AG04450 (cell line): ENCODE data around the gene C16orf78. TPM values are rescaled to one million over a fixed set of nuclear protein-coding genes. Genes with fewer than 3 reads are reported as not detected.

Experiments used
- CTCF ChIA-PET: fragments of 300-600, 350-600 bp; formaldehyde crosslinking; extraction: SDS; loops from one replicate; lab custom pipeline; 2022; ENCODE audit warnings: antibody characterized with exemption, inconsistent platforms; lab: Charles Lee
- POLR2A ChIA-PET: fragments of 350-600 bp; formaldehyde crosslinking; extraction: SDS; loops from one replicate; lab custom pipeline; 2021; ENCODE audit warnings: antibody characterized with exemption, inconsistent platforms; lab: Yijun Ruan, JAX
- DNase-seq: peaks from one replicate; pipeline ENCODE4 v3.0.0-alpha.2; 2011; ENCODE audit warnings: low read depth, low spot score
- H3K27ac ChIP-seq: one replicate; pipeline ENCODE4 v1.5.1; 2012; ENCODE audit warnings: low read depth, low read length, control low read depth
- H3K27me3 ChIP-seq: one replicate; pipeline ENCODE4 v1.6.0; 2012; ENCODE audit warnings: low read length; ENCODE audit not compliant: control insufficient read depth, insufficient read depth
- H3K4me3 ChIP-seq: 2 replicates; pipeline ENCODE4 v1.5.1; 2011; ENCODE audit warnings: mild to moderate bottlenecking, low read depth, low read length, control low read depth
- H3K9me3 ChIP-seq: 2 replicates; pipeline ENCODE4 v1.5.1; 2012; ENCODE audit warnings: low read length; ENCODE audit not compliant: control insufficient read depth, insufficient read depth
- CTCF ChIP-seq: IDR thresholded peaks from 2 replicates; pipeline ENCODE4 v1.5.1; 2011; ENCODE audit warnings: low read depth, low read length, control low read depth, inconsistent platforms
- polyA plus RNA-seq: library from polyadenylated mRNA; depleted of rRNA; stranded (reverse); fragments of >200 nt; gene quantifications from 2 replicates; pipeline ENCODE4 v1.2.3, GENCODE V29; 2011

C16orf78 gene
- polyA plus RNA-seq, 1 experiment, result not detected

DNA sequence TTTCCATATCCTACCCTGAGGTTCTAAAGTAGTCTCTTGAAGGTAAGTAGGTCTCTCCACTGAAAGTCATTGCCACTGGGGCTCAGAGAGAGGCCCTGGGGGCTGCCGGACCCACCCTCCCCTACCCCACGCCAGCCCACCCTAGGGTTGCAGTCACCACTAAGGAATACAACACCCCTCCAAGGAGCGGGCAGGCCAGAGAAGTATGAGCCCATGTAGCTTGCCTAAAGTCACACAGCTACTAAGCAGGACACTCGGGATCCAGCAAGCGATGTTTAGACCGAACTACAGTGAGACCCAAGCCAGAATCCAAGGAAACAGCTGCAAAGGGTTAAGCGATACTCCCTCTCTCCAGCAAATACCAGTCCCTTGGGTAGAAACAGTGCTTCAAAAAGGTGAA is 27.0 kb downstream of the C16orf78 start:
- ChIA-PET CTCF (no interaction called here), POLR2A (no interaction called here)
- no peak overlapping the region for H3K4me3 ChIP-seq
- H3K27ac ChIP-seq, result no peak overlapping the region
- DNase-seq, result no peak
- H3K27me3 ChIP-seq, result no peaks in the 10 kb centered on the region
- H3K9me3 ChIP-seq, result no peaks in the 10 kb centered on the region
- no peak for TF ChIP-seq CTCF

DNA sequence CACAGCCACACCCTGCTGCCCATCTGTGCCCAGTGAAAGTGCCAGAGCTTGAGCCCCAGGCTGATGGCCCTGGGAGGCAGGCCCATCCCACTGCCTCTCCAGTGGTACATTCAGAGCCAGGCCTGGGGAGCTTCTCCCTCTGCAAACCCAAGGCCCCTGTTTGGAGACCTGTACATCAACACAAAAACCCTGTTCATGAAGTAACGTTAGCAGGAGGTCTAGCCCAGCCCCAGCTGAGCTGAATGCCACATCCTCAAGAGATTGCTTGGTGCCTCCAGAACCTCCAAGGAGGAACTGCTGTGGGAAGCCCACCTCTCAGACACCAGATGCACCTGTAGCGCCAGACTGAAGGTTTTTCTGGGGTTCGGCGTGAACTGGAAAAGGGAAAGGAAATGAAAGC is 31.5 kb downstream of the C16orf78 start:
- CTCF ChIA-PET, result no interaction called here
- POLR2A ChIA-PET, result no interaction called here
- DNase-seq, result no peak

DNA sequence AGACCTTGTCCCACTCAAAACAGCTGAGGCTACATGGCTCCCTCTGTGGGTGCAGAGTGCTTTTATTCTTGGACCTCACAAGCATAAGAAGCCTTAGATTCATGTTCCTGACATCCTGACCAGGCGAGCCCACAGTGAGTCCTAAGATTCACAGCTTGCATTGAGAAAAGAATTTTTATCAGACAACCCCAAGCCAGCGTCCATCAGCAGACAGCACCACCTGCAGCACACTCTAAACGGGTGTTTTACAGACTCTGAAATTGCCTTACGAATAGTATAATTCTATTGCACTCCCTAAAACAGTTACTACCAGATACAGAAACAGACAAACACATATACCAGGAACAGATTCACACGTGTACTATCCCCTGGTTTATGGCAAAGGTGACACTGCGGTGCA is 31.9 kb downstream of the C16orf78 start:
- Histone ChIP-seq H3K27ac (no peak overlapping the region), H3K27me3 (no peaks in the 10 kb centered on the region), H3K4me3 (no peak overlapping the region), H3K9me3 (no peaks in the 10 kb centered on the region)
- no peak for TF ChIP-seq CTCF
- POLR2A ChIA-PET, result no interaction called here
- no peak for DNase-seq
- CTCF ChIA-PET, result no interaction called here

More for the DNA sequence above, 31.5 kb downstream of the C16orf78 start:
- no peak for TF ChIP-seq CTCF
- no peaks in the 10 kb centered on the region for H3K27me3 ChIP-seq
- no peak overlapping the region for H3K4me3 ChIP-seq
- no peak overlapping the region for H3K27ac ChIP-seq
- H3K9me3 ChIP-seq, result no peaks in the 10 kb centered on the region

DNA sequence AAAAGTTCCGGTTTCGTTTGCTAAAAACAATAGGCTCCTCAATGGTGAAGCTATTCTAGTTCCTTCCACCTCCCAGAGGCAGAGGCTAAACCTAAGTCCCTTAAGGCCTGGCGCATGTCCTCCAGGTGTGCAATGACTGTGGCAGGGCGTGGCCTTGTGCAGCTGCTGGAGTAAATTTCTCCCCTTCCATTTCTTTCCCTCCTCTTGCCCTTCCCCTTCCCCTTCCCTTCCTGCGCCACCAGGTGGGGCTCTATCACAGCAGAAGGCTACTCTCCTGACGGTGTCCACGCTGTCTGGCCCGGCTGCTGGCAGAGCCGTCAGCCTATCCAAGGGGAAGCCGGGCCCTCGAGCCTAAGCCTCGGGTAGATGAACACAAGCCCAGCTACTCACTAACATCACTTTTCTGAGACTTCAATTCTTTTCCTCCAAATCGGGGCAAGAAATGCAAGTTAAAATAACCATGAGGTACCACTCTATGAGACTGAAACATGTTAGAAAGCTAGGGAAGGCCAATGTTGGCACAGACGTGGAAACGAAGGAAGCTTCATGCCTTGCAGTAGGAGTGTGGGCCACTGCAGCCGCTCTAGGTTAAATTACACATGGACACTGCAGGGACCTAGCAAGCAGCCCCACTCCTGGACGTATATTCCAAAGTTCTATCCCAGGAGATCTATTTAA is 34.4 kb downstream of the C16orf78 start:
- Histone ChIP-seq H3K27me3 (no peaks in the 10 kb centered on the region), H3K9me3 (no peaks in the 10 kb centered on the region), H3K27ac (no peak overlapping the region), H3K4me3 (no peak overlapping the region)
- ChIA-PET CTCF (interaction anchor here (0.5 to 1.3 kb wide), 9 partner anchors 10 to 617 kb away, joined by 3 to 5 read pairs (median 3); partner anchors contain the start of gene CNEP1R1), POLR2A (no interaction called here)
- peak; percentile 10 for DNase-seq
- peak; percentile 76 for TF ChIP-seq CTCF

DNA sequence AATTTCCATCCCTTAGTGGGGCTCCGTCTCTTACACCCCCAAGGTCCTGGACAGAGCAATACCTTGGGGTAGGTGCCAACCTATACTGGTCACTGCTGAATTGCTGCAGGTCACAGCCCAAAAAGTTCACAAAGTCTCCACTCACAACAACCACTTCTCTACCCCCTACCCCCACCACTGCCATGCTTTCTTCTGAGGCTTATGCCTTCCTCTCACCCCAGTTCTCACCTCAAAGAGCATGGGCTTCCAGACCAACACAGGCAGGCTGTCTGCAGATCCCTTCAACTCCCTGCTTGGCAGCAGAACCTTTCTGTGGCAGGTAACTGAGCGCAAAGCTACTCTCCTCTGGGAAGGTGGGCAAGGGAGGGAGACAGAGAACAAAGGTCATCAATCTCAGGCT is 35.5 kb downstream of the C16orf78 start:
- no peaks in the 10 kb centered on the region for H3K9me3 ChIP-seq
- no peak for TF ChIP-seq CTCF
- H3K27me3 ChIP-seq, result no peaks in the 10 kb centered on the region
- ChIA-PET POLR2A (no interaction called here), CTCF (no interaction called here)
- no peak overlapping the region for H3K27ac ChIP-seq
- no peak overlapping the region for H3K4me3 ChIP-seq
- no peak for DNase-seq
